K562 (cell line): ENCODE results near the gene POLR2H. TPM values are rescaled to one million over a fixed set of nuclear protein-coding genes. Genes with fewer than 3 reads are reported as not detected.

Experiments
- AFF1 ChIP-seq, 2 experiments: fragments of 450-650 bp; IDR thresholded peaks; 2 replicates each; pipeline ENCODE4 v1.6.1; 2018; ENCODE audit warnings: mild to moderate bottlenecking in 2 of 2, low read depth in 1 of 2; ENCODE audit not compliant: partially characterized antibody in 2 of 2
- CBX1 ChIP-seq: sonication (generic); IDR thresholded peaks from 2 replicates; pipeline ENCODE4 v1.6.1; 2016; ENCODE audit warnings: antibody characterized with exemption, low read depth, mild to moderate bottlenecking
- CHD4 ChIP-seq: fragments of 200-600 bp; sonication (generic); IDR thresholded peaks from 3 replicates; pipeline ENCODE4 v1.6.1; 2012; ENCODE audit warnings: low read depth, mild to moderate bottlenecking, mixed read lengths, low read length, inconsistent platforms; ENCODE audit not compliant: insufficient read depth, insufficient replicate concordance, poor library complexity, severe bottlenecking
- E2F5 ChIP-seq: sonication (generic); formaldehyde crosslinking; IDR thresholded peaks from 2 replicates; pipeline ENCODE4 v1.8.0; 2022; ENCODE audit warnings: mild to moderate bottlenecking, missing genetic modification reagents
- ETV1 ChIP-seq: fragments of 450-650 bp; conservative IDR thresholded peaks from 2 replicates; pipeline ENCODE4 v1.6.1; 2016; ENCODE audit warnings: missing genetic modification characterization, control low read depth, low read depth, missing compliant biosample characterization
- FOXA1 ChIP-seq: fragments of 450-650 bp; IDR thresholded peaks from 2 replicates; pipeline ENCODE4 v1.6.1; 2016; ENCODE audit warnings: mild to moderate bottlenecking, borderline replicate concordance
- HIVEP1 ChIP-seq: fragments of 250-450 bp; sonication (Bioruptor Pico); IDR thresholded peaks from 2 replicates; pipeline ENCODE4 v1.4.0; 2020; ENCODE audit warnings: mild to moderate bottlenecking
- KAT7 ChIP-seq: sonication (generic); formaldehyde crosslinking; IDR thresholded peaks from 2 replicates; pipeline ENCODE4 v1.8.0; 2022; ENCODE audit warnings: missing genetic modification reagents, mild to moderate bottlenecking, borderline replicate concordance
- PRDM10 ChIP-seq: fragments of 450-650 bp; IDR thresholded peaks from 2 replicates; pipeline ENCODE4 v1.6.1; 2018; ENCODE audit not compliant: partially characterized antibody
- TFAP4 ChIP-seq: sonication (generic); formaldehyde crosslinking; IDR thresholded peaks from 2 replicates; pipeline ENCODE4 v1.8.0; 2022; ENCODE audit warnings: missing genetic modification reagents, mild to moderate bottlenecking, moderate library complexity, borderline replicate concordance
- ZNF384 ChIP-seq: IDR thresholded peaks from 2 replicates; pipeline ENCODE4 v1.6.1; 2012; ENCODE audit warnings: low read depth, low read length, improper control_type of control experiment
- ZNF431 ChIP-seq: sonication (generic); formaldehyde crosslinking; IDR thresholded peaks from 2 replicates; pipeline ENCODE4 v1.8.0; 2022; ENCODE audit warnings: mild to moderate bottlenecking, missing genetic modification reagents
- ZNF436 ChIP-seq: fragments of 250-450, 450-650 bp; sonication (Bioruptor Pico); formaldehyde crosslinking; IDR thresholded peaks from 2 replicates; pipeline ENCODE4 v1.7.0; 2020; ENCODE audit warnings: mild to moderate bottlenecking
- ZNF75A ChIP-seq: fragments of 450-650 bp; formaldehyde crosslinking; IDR thresholded peaks from 2 replicates; pipeline ENCODE4 v1.4.0; 2020; ENCODE audit warnings: mild to moderate bottlenecking
- polyA plus RNA-seq, 8 experiments: library from polyadenylated mRNA; depleted of rRNA in 4 of 8; stranded (reverse) in 5 of 8; unstranded in 3 of 8; fragments of >200 nt; fragmentation: Nextera tagmentation in 2 of 8; fragmentation: Illumina TruSeq in 1 of 8; extraction: Ambion mirVana in 2 of 8; extraction: Trizol in 1 of 8; gene quantifications; 2 replicates each; pipeline versions ENCODE4 v1.2.1 to v1.2.3, GENCODE V29; 2011 to 2014; ENCODE audit warnings: inconsistent platforms in 1 of 8, missing spikeins in 1 of 8
- total RNA-seq, 7 experiments: library from RNA; depleted of rRNA in 6 of 7; stranded (reverse); fragments of >200 nt in 6 of 7; fragmentation: Illumina TruSeq in 2 of 7; extraction: Trizol in 2 of 7; gene quantifications; 2 replicates each; pipeline versions ENCODE4 v1.2.1 to v1.2.3, GENCODE V29; 2011 to 2021; ENCODE audit warnings: low replicate concordance in 1 of 7

Gene POLR2H
- total and polyA plus RNA-seq, 9 of the 15 experiments (the other 6 are each of a cell fraction or from before 2014, with no cell fraction given): 128 to 512 (median 220) TPM

- 0 out of 2 replicates have a peak, but pooled peaks have one; percentile 19 for TF ChIP-seq TFAP4 (CRISPR knock-in tag)
- no peak for TF ChIP-seq PRDM10
- no peak for TF ChIP-seq FOXA1
- TF ChIP-seq ZNF384: no peak
- TF ChIP-seq AFF1 (IDR thresholded peaks at IDR 0.05; ENCODE audit: low read depth in 1 of 2, partially characterized antibody in 2 of 2): no peak
- no peak for TF ChIP-seq KAT7 (CRISPR knock-in tag)
- TF ChIP-seq CBX1: peak; percentile 68; the same call in 1 of the 2 replicates
- no peak for TF ChIP-seq ETV1
- TF ChIP-seq HIVEP1 (CRISPR knock-in tag): no peak
- TF ChIP-seq E2F5 (CRISPR knock-in tag): no peak
- TF ChIP-seq CHD4: peak; percentile 58
- no peak for TF ChIP-seq ZNF75A
- TF ChIP-seq ZNF431: no peak
- TF ChIP-seq ZNF436: no peak
Observed at GRCh38 chr3:184381261-184382224, 20.0 kb downstream of the POLR2H start (continued).
